ENCODE data around the gene OAS2. TPM values are rescaled to one million over a fixed set of nuclear protein-coding genes. Genes with fewer than 3 reads are reported as not detected.
A peak's percentile ranks its signal among the peaks of the same experiment; 100 is the strongest.

OAS2 gene, protein sequence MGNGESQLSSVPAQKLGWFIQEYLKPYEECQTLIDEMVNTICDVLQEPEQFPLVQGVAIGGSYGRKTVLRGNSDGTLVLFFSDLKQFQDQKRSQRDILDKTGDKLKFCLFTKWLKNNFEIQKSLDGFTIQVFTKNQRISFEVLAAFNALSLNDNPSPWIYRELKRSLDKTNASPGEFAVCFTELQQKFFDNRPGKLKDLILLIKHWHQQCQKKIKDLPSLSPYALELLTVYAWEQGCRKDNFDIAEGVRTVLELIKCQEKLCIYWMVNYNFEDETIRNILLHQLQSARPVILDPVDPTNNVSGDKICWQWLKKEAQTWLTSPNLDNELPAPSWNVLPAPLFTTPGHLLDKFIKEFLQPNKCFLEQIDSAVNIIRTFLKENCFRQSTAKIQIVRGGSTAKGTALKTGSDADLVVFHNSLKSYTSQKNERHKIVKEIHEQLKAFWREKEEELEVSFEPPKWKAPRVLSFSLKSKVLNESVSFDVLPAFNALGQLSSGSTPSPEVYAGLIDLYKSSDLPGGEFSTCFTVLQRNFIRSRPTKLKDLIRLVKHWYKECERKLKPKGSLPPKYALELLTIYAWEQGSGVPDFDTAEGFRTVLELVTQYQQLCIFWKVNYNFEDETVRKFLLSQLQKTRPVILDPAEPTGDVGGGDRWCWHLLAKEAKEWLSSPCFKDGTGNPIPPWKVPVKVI
- 1 to 10 TPM; 5.4 to 6.9 (median 6.0) TPM for polyA plus RNA-seq (ENCODE audit: insufficient read length in 3 of 3)
- long read RNA-seq, donor 1, result 0 reads
- long read RNA-seq, donor 2, full-length matches to known transcripts, result 1 of 1 reads
- long read RNA-seq, donor 2, partial matches to known transcripts, result 0 of 1 reads
- long read RNA-seq, donor 2, other reads (novel, unspliced or antisense), result 0 of 1 reads
- long read RNA-seq, donor 3, full-length matches to known transcripts, result 4 of 4 reads
- long read RNA-seq, donor 3, partial matches to known transcripts, result 0 of 4 reads
- long read RNA-seq, donor 3, other reads (novel, unspliced or antisense), result 0 of 4 reads
- long read RNA-seq, donor 4, full-length matches to known transcripts, result 3 of 3 reads
- long read RNA-seq, donor 4, partial matches to known transcripts, result 0 of 3 reads
- long read RNA-seq, donor 4, other reads (novel, unspliced or antisense), result 0 of 3 reads
- long read RNA-seq, donor 5, full-length matches to known transcripts, result 2 of 2 reads
- long read RNA-seq, donor 5, partial matches to known transcripts, result 0 of 2 reads
- long read RNA-seq, donor 5, other reads (novel, unspliced or antisense), result 0 of 2 reads
- long read RNA-seq, donor 6, full-length matches to known transcripts, result 1 of 1 reads
- long read RNA-seq, donor 6, partial matches to known transcripts, result 0 of 1 reads
- long read RNA-seq, donor 6, other reads (novel, unspliced or antisense), result 0 of 1 reads
- long read RNA-seq, donor 7, full-length matches to known transcripts, result 1 of 1 reads
- long read RNA-seq, donor 7, partial matches to known transcripts, result 0 of 1 reads
- long read RNA-seq, donor 7, other reads (novel, unspliced or antisense), result 0 of 1 reads
- long read RNA-seq, donor 8, result 0 reads
- long read RNA-seq, donor 9, full-length matches to known transcripts, result 2 of 2 reads
- long read RNA-seq, donor 9, partial matches to known transcripts, result 0 of 2 reads
- long read RNA-seq, donor 9, other reads (novel, unspliced or antisense), result 0 of 2 reads
- long read RNA-seq, donor 10, result 0 reads
- long read RNA-seq, donor 11, full-length matches to known transcripts, result 1 of 1 reads
- long read RNA-seq, donor 11, partial matches to known transcripts, result 0 of 1 reads
- long read RNA-seq, donor 11, other reads (novel, unspliced or antisense), result 0 of 1 reads
- long read RNA-seq, donor 12, full-length matches to known transcripts, result 2 of 2 reads
- long read RNA-seq, donor 12, partial matches to known transcripts, result 0 of 2 reads
- long read RNA-seq, donor 12, other reads (novel, unspliced or antisense), result 0 of 2 reads
- long read RNA-seq, donor 13, full-length matches to known transcripts, result 2 of 2 reads
- long read RNA-seq, donor 13, partial matches to known transcripts, result 0 of 2 reads
- long read RNA-seq, donor 13, other reads (novel, unspliced or antisense), result 0 of 2 reads
- long read RNA-seq, donor 14, result 0 reads
- long read RNA-seq, donor 15, partial matches to known transcripts, result 0 of 2 reads
- long read RNA-seq, donor 15, other reads (novel, unspliced or antisense), result 0 of 2 reads
- long read RNA-seq, donor 16, result 0 reads

DNA sequence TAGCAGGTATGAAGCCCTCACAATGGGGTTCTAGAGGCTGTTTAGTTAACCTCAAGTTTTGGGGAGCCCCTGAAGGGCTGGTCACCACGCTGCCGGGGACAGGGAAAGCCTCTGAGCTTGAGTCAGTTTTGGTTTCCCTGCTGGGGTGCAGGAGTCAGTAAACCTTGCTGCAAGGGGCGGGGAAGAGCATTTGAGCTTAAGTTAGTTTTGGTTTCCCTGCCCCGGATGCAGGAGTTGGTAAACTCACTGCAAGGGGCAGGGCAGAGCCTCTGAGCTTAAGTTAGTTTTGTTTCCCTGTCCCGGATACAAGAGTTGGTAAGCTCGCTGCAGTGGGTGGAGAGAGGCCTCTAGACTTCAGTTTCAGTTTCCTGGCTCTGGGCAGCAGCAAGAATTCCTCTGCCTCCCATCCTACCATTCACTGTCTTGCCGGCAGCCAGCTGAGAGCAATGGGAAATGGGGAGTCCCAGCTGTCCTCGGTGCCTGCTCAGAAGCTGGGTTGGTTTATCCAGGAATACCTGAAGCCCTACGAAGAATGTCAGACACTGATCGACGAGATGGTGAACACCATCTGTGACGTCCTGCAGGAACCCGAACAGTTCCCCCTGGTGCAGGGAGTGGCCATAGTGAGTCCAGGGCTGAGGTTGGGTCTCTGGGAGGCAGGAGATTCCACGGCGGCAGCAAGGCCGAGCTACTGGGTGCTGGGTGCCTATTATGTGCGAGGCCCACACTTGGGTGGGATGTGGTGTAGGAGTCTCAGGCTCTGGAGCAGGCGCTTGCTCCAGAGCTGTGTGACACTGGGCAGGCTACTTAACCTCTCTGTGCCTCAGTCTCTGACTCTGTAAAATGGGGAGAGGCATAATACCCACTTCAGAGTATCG is at the start of gene OAS2:
OAS2 (plus strand) TSS at position 357 of the 878 bp plus-strand sequence; CDS start at position 447, 90 bp downstream.
- DNase-seq, result peak; percentile 11

DNA sequence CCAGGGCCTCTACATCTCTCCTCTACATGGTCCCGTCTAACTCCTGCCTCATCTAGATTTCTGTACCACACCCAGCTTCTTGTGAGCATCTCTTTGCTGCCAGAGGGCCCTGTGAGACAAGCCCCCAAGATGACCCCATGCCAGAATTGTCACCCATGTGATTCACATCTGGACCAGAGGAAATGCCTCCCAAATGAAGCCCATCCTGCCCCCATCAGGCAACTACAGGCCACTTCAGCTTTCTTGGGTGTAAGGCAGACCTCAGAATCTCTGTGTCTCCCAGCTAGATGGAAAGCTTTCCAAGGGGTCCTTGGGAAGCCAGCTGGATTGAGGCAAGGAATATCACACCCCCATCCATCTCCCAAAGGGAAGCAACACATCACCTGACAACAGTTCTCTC is 49.3 kb upstream of the OAS2 start:
- DNase-seq, result no peak

DNA sequence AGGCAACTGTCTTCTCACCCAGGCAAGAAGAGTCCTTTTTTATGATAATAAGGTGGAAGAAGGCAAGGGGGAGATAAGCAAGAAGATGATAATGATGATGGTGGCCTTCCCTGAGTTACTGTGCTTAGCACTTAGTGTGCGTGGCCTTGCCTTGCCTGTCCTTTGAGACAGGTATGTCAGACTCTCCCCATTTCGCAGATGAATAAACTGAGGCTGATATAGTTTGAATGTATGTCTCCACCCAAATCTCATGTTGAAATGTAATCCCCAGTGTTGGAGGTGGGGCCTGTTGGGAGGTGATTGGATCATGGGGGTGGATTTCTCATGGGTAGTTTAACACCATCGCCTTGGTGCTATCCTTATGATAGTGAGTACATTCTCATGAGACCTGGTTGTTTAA is 48.6 kb upstream of the OAS2 start:
- DNase-seq, result no peak

DNA sequence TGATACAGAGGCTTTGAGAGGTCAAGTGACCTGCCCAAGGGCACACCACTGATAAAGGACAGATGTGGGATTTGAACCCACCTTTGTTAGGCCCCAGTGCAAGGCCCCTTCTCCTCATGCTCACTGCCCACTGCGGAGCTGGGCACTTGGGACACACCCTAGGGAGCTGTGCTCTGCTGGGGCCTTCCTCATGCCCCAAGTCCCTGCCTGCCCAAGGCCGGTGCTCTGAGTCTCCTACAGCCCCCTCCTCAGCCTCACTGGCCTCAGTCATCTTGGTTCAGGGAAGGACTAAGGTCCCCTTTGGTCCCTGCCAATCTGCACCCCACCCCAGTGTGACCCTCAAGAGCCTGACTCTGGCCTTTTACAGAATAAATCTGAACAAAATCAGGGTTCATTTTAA is 48.0 kb upstream of the OAS2 start:
- no peak for DNase-seq

DNA sequence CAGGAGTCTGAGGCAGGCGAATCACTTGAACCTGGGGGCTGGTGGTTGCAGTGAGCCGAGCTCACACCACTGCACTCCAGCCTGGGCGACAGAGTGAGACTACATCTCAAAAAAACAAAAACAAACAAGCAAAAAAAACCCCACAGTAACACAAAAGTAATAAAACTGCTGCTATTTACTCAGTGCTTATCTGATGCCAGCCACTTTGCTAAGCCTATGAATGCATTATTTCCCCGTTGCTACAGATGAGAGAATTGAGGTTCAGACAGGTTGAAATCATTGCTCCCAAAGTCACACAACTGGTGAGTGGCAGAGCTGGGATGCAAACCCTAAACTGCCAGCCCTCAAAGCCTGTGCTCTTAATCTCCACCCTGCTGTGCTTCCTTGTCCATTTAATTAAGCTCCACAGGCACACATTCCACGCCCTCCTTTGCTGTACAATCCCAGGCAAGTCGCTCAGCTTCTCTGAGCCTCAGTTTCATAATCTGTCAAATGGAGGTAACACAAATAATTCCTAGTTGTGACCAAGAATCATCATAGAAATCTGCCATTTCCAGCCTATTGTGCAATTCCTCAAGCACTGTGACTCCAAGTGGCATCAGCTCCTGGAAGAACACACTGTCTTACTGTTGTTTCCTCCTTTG is 45.7 kb upstream of the OAS2 start:
- no peak for DNase-seq

DNA sequence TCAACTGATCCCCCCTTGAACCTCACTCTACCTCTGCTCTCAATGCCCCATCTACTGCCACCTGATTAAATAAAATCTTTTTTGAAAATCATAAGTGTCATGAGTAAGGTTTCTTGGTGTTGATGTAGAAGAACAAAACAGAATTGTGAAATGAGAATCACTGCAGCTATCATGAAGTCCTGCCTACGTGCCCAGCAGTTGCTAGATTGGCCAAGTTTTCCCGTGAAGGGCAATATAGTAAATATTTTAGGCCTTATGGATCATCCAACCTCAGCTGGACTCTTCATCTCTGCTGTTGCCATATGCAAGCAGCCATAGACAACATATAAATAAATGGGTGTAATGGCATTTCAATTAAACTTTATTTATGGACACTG is 45.2 kb upstream of the OAS2 start:
- DNase-seq, result no peak

DNA sequence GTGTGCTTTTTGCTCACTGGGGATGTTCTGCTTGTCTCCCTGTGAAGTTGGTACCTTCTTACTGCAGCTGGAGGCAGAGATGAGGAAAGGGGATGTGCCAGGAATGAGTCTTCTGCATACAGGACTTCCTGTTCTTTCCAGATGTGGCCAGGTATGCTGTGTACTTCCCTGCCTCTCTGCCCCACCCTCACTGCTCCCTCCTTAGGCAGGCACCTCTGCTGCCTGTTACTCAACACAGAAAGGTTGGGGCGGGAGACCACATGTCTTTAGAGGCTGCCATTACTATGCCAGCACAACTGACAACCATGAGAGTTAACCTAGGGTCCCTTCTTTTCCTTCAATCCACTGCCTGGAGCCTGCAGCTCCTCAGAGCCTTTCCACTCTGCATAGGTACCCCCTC is 42.1 kb upstream of the OAS2 start:
- no peak for DNase-seq

DNA sequence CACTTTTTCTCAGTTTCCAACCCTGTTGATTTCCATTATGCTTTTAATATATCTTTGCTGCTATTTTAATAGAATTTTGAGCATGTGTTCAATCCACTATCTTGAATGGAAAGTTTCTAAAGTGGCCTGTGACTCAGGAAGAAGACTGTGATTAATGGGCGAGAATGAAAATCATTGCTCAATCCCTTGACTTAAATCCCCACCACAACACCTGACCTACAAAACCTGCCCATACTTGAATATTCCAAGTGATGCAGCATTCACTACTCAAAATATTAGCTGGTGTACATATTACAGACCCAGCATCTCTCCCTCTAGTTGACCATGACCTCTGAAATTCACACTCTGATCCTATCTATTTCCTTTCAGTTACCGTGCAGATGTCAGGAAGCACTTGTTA is 41.4 kb upstream of the OAS2 start:
- no peak for DNase-seq

DNA sequence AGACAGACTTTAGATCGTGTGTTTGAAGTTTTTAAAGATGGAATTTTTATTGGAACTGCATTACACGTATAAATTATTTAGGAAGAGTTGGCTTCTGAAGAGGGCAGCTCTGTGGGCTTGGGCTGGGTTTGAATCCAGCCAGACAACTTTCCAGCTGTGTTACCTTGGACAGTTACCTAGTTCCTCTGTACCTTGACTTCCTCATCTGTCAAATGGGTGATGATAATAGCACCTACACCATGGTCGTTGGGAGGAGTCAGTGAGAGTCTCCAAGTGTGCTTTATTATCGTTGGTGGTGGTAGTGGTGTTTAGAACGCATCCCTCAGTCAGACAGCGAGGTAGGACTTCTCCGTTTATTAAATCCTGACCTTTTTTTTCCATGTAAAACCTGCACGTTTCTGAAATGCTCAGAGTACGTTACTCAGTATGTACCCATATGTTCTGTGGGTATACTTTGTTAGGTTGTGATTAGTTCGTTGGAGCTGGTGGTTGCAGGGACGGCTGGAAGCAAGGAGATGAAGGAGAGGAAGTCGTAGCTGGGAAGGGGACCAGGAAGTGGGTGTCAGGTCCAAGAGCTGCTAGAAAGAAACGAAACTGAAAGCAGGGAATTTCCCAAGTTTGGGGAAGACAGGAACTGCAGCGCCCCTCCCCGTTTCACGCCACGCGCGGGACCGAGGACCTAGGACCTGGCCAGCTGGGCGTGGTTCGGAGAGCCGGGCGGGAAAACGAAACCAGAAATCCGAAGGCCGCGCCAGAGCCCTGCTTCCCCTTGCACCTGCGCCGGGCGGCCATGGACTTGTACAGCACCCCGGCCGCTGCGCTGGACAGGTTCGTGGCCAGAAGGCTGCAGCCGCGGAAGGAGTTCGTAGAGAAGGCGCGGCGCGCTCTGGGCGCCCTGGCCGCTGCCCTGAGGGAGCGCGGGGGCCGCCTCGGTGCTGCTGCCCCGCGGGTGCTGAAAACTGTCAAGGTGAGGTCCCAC is 40.3 kb upstream of the OAS2 start, which contains the start of gene OAS3:
OAS3 (plus strand) TSS at position 734 of the 979 bp plus-strand sequence; CDS start at position 791, 57 bp downstream.
- DNase-seq, result peak; percentile 86

DNA sequence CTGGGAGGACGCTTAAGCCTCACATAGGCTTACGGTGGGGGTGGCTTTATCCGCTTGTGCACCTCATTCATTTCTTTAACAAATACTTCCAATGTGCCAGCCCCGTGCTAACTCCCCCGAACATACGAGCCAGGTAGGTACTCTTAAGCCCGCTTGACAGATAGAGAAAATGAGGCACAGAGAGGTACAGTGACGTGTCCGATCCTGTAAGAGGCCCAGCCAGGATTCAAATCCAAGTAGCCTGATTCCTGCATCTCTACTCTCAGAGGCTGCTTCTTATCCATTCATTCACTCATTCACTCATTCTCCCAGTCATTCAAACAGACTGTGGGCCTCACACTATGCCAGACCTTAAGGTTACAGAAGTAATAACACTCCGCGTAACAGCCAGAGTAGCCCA is 39.6 kb upstream of the OAS2 start:
- no peak for DNase-seq

DNA sequence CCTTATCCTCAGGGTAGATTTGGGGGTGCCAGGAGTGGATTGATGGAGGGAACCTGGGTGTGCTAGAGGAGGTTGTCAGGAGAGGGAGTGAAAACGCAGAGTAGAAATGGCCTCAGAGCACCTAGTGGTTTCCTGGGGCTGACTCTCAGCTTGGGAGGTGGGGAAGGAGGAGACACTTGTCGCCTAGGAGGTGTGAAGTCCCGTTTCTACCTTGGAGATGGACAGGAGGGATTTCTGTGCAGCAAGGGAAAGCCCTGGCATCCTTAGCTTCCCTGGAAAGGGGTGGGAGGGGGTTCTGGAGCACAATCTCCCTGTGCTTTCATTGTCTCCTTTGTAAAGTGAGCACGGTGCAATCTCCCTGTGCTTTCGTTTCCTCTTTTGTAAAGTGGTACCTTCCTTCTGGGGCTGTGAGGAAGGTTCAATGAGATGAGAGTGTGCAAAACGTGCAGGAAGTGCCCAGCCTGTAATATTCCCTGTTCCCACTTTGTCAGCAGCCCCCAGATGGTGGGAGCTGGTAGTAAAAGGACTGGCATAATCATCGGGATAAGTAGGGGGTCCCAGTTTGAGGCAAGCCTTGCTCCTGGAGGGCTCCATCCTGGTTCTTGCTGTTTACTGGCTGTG is 38.4 kb upstream of the OAS2 start:
- no peak for DNase-seq

DNA sequence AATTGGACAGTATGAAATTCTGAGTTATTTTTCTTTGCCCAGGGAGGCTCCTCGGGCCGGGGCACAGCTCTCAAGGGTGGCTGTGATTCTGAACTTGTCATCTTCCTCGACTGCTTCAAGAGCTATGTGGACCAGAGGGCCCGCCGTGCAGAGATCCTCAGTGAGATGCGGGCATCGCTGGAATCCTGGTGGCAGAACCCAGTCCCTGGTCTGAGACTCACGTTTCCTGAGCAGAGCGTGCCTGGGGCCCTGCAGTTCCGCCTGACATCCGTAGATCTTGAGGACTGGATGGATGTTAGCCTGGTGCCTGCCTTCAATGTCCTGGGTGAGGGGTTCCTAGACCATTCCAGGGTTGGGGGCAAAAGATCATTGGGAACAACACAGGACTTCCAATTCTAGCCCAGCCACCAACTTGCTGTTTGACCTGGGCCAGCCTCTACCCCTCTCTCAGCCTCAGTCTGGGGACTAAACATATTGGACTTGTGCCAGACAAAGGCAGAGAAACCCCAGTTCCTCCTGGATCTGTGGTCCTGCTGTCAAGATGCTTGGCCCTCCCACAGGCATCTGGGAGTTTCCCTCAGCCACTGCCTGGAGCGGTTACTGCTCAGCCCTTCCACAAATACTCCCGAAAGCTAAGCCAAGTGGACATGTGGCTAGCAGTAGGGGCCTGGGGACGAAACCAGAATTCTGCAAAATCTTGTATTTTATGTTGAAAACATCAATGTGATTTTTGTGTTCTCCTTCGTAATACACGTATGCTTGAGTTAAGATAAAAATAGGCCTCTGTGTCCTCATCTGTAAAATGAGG is 36.6 kb upstream of the OAS2 start:
- DNase-seq, result no peak

DNA sequence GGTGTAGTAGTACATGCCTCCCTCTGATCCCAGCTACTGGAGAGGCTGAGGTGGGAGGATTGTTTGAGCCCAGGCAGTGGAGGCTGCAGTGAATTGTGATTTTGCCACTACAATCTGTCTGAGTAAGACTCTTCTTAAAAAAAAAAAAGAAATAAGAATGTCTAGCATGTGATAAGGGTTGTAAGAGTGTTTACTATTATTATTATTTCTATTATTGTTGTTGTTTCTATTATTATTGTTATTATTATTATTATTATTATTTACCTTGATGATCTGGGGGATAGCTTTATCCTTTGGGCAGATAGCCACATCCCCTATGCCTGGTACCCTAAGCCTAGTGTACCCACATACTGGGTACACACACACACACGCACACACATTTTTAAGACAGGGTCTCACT is 35.7 kb upstream of the OAS2 start:
- no peak for DNase-seq

DNA sequence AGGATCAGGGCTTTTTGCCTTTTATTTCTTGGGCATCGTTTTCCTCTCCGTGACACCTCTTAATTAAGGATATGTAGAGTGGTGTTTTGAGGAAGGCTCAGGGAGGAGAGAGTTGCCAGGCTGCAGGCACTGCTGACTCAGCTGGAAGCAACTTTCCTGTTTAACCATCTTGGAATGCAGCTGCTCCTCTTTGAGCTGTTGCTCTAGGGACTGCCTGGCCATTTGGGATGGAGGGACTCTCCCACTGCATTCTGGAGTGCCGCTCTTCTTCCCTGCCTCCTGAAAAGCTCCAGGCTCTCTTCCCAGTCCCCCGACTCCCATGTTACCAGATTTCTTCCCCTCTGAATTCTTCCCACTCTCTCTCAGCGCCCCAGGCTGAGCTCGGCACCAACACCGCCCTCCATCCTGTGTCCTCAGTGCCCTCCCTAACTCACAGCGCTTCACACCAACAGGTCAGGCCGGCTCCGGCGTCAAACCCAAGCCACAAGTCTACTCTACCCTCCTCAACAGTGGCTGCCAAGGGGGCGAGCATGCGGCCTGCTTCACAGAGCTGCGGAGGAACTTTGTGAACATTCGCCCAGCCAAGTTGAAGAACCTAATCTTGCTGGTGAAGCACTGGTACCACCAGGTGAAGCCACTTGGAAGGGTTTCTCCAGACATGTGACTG is 34.2 kb upstream of the OAS2 start:
- DNase-seq, result no peak

DNA sequence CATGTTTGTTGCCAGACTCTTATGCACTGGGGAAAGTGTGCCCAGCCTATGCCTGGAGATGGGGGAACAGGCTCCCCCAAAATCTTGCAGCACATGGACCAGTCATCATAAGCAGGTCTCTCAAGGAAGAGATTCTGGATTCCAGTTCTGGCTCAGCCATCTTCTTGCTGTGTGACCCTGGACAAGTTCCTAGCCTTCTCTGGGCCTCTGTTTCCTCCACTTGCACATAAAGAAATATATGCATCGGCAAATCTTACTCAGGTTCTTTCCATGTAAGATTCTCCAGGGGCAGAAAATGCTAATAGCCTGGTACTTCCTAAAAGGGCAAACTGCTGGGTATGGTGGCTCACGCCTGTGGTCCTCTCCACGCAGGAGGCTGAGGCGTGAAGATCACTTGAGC is 32.8 kb upstream of the OAS2 start:
- DNase-seq, result no peak
